ENCODE results near the gene OPHN1.

Gene OPHN1

DNA sequence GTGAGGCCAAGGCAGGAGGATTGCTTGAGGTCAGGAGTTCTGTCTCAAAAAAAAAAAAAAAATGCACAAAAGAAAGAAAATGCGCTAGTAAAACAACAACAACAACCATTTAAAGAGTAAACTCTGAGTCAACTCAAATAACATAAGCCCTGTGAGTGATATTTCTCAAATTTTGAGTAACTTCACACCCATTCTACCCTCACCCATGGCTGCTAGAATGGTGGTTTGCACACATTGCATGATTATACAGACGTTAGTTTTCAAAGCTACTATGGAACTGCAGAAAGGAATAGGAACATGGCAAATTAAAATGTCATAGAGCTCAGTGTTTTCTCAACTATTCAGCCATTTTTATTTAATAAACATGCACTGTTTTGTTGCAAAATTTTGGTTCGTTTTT lies 145.9 kb downstream of the OPHN1 start:
- no peak for DNase-seq
- no peak overlapping the region for H2AFZ ChIP-seq (ENCODE audit: low read length)
- no peaks in the 10 kb centered on the region for H3F3A ChIP-seq (ENCODE audit: insufficient read depth, low read length)
- H3K36me3 ChIP-seq (replicated peaks; ENCODE audit: insufficient read depth, low read length) = no peaks in the 10 kb centered on the region
- H3K9ac ChIP-seq (ENCODE audit: low read length) = no peak overlapping the region
- H3K4me3 ChIP-seq (ENCODE audit: low read length) = no peak overlapping the region
- no peaks in the 10 kb centered on the region for H3K9me3 ChIP-seq (replicated peaks; ENCODE audit: insufficient read depth, low read length)
- no peak overlapping the region for H3K27ac ChIP-seq (ENCODE audit: low read length)
- H4K20me1 ChIP-seq (ENCODE audit: insufficient read depth, low read length) = no peaks in the 10 kb centered on the region
- no peak for TF ChIP-seq CTCF (IDR thresholded peaks at IDR 0.05; ENCODE audit: low read length)
- TF ChIP-seq EZH2 (optimal IDR thresholded peaks at IDR 0.05; ENCODE audit: low read depth, low read length) = no peak
- no peak for TF ChIP-seq EZH2phosphoT487 (IDR thresholded peaks at IDR 0.05; ENCODE audit: low read length)
- no peaks in the 10 kb centered on the region for H3K79me2 ChIP-seq (ENCODE audit: low read length)
- H3K9me2 ChIP-seq (replicated peaks; ENCODE audit: insufficient read depth, low read length) = no peaks in the 10 kb centered on the region
- H3K4me1 ChIP-seq (ENCODE audit: low read length) = no peaks in the 10 kb centered on the region
- no peak overlapping the region for H3K4me2 ChIP-seq (ENCODE audit: low read depth, low read length)
- no peaks in the 10 kb centered on the region for H3K27me3 ChIP-seq (replicated peaks; ENCODE audit: insufficient read depth, low read length)

DNA sequence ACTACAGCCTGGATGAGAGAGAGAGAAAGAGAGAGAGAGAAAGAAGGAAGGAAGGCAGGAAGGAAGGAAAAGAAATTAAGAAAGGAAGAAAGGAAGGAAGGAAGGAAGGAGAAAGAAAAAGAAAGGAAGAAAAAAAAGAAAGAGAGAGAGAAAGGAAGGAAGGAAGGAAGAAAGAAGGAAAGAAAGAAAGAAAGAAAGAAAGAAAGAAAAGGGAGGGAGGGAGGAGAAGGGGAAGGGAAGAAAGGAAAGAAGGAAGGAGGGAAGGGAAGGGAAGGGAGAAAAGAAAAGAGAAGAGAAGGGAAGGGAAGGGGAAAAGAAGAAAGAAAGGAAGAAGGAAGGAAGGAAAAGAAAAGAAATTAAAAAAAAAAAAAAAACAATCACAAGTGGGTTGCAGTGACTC lies 146.3 kb downstream of the OPHN1 start:
- H3K79me2 ChIP-seq (ENCODE audit: low read length) = no peaks in the 10 kb centered on the region
- H3K9me2 ChIP-seq (replicated peaks; ENCODE audit: insufficient read depth, low read length) = no peaks in the 10 kb centered on the region
- no peak overlapping the region for H3K4me3 ChIP-seq (ENCODE audit: low read length)
- no peaks in the 10 kb centered on the region for H4K20me1 ChIP-seq (ENCODE audit: insufficient read depth, low read length)
- H3K9ac ChIP-seq (ENCODE audit: low read length) = no peak overlapping the region
- H3F3A ChIP-seq (ENCODE audit: insufficient read depth, low read length) = no peaks in the 10 kb centered on the region
- H3K36me3 ChIP-seq (replicated peaks; ENCODE audit: insufficient read depth, low read length) = no peaks in the 10 kb centered on the region
- no peaks in the 10 kb centered on the region for H3K4me1 ChIP-seq (ENCODE audit: low read length)
- TF ChIP-seq EZH2phosphoT487 (IDR thresholded peaks at IDR 0.05; ENCODE audit: low read length) = no peak
- TF ChIP-seq EZH2 (optimal IDR thresholded peaks at IDR 0.05; ENCODE audit: low read depth, low read length) = no peak
- TF ChIP-seq CTCF (IDR thresholded peaks at IDR 0.05; ENCODE audit: low read length) = no peak
- H3K27ac ChIP-seq (ENCODE audit: low read length) = no peak overlapping the region
- H3K9me3 ChIP-seq (replicated peaks; ENCODE audit: insufficient read depth, low read length) = no peaks in the 10 kb centered on the region
- H3K27me3 ChIP-seq (replicated peaks; ENCODE audit: insufficient read depth, low read length) = no peaks in the 10 kb centered on the region
- no peak for DNase-seq
- no peak overlapping the region for H2AFZ ChIP-seq (ENCODE audit: low read length)
- no peak overlapping the region for H3K4me2 ChIP-seq (ENCODE audit: low read depth, low read length)

- Histone ChIP-seq H3F3A (ENCODE audit: insufficient read depth, low read length) (no peaks in the 10 kb centered on the region), H3K4me2 (ENCODE audit: low read depth, low read length) (no peak overlapping the region), H2AFZ (ENCODE audit: low read length) (no peak overlapping the region), H3K9me2 (replicated peaks; ENCODE audit: insufficient read depth, low read length) (no peaks in the 10 kb centered on the region), H3K27me3 (replicated peaks; ENCODE audit: insufficient read depth, low read length) (no peaks in the 10 kb centered on the region), H4K20me1 (ENCODE audit: insufficient read depth, low read length) (no peaks in the 10 kb centered on the region), H3K4me1 (ENCODE audit: low read length) (no peaks in the 10 kb centered on the region), H3K79me2 (ENCODE audit: low read length) (no peaks in the 10 kb centered on the region), H3K9me3 (replicated peaks; ENCODE audit: insufficient read depth, low read length) (no peaks in the 10 kb centered on the region), H3K4me3 (ENCODE audit: low read length) (no peak overlapping the region), H3K36me3 (replicated peaks; ENCODE audit: insufficient read depth, low read length) (no peaks in the 10 kb centered on the region), H3K9ac (ENCODE audit: low read length) (no peak overlapping the region), H3K27ac (ENCODE audit: low read length) (no peak overlapping the region)
- DNase-seq = no peak
- TF ChIP-seq EZH2phosphoT487 (IDR thresholded peaks at IDR 0.05; ENCODE audit: low read length) (no peak), EZH2 (optimal IDR thresholded peaks at IDR 0.05; ENCODE audit: low read depth, low read length) (no peak), CTCF (IDR thresholded peaks at IDR 0.05; ENCODE audit: low read length) (no peak)
Observed at GRCh38 chrX:68286076-68286475, 147.2 kb downstream of the OPHN1 start.

All from MM.1S (cell line).